Mucosa of descending colon (tissue), 3 donors: ENCODE measurements around the gene EEPD1. TPM values are rescaled to one million over a fixed set of nuclear protein-coding genes. Genes with fewer than 3 reads are reported as not detected.

Experiments
- ATAC-seq: fragments of 200-7000 bp; cut with Tn5 transposase; one replicate; pipeline ENCODE4 v1.9.1; 2020; ENCODE audit warnings: mild to moderate bottlenecking, moderate library complexity
- DNase-seq, 3 donors: peaks; one replicate each; pipeline ENCODE4 v3.0.0-alpha.2; 2020
- H3K36me3 ChIP-seq: fragments of 200-600 bp; one replicate; pipeline ENCODE4 v1.8.0; 2021; ENCODE audit warnings: low read depth, mild to moderate bottlenecking
- H3K4me1 ChIP-seq: fragments of 200-600 bp; one replicate; pipeline ENCODE4 v1.8.0; 2021; ENCODE audit warnings: low read depth, mild to moderate bottlenecking
- H3K4me3 ChIP-seq: fragments of 200-600 bp; one replicate; pipeline ENCODE4 v1.8.0; 2021; ENCODE audit warnings: mild to moderate bottlenecking
- H3K9me3 ChIP-seq: fragments of 200-600 bp; one replicate; pipeline ENCODE4 v1.8.0; 2021; ENCODE audit warnings: mild to moderate bottlenecking
- intact Hi-C, 2 donors: fragments of 100-400 bp; cut with DNase I in 1 of 2; cut with micrococcal nuclease in 1 of 2; formaldehyde crosslinking; loops; one replicate each; pipeline versions ENCODE4 v1.11.0 to v1.11.1; 2022; cut with DNase I, micrococcal nuclease
- total RNA-seq, 3 donors: library from RNA; stranded (reverse); fragmentation: NEBNext Ultra II Directional in 2 of 3; extraction: Animal tissue kit (Norgen Biotek cat#: 25700) in 2 of 3; gene quantifications; one replicate each; pipeline versions ENCODE4 v1.2.1 to v1.2.4, GENCODE V29; 2021 to 2023
- TF ChIP-seq, protein P1 (sequence below): fragments of 200-600 bp; IDR thresholded peaks from one replicate; pipeline ENCODE4 v1.8.0; 2022; ENCODE audit warnings: antibody characterized with exemption, mild to moderate bottlenecking
- donor health status: DM: no; HTN: no; CAD: no; lungs with moderate emphysema.
- donor health status: DM: no; HTN: no; CAD: no.
- donor health status: DM: no; HTN: yes; CAD: no.

Gene EEPD1
- total RNA-seq, 3 donors from 2014 or later: 9.9 to 16.8 (median 16.3) TPM

DNA sequence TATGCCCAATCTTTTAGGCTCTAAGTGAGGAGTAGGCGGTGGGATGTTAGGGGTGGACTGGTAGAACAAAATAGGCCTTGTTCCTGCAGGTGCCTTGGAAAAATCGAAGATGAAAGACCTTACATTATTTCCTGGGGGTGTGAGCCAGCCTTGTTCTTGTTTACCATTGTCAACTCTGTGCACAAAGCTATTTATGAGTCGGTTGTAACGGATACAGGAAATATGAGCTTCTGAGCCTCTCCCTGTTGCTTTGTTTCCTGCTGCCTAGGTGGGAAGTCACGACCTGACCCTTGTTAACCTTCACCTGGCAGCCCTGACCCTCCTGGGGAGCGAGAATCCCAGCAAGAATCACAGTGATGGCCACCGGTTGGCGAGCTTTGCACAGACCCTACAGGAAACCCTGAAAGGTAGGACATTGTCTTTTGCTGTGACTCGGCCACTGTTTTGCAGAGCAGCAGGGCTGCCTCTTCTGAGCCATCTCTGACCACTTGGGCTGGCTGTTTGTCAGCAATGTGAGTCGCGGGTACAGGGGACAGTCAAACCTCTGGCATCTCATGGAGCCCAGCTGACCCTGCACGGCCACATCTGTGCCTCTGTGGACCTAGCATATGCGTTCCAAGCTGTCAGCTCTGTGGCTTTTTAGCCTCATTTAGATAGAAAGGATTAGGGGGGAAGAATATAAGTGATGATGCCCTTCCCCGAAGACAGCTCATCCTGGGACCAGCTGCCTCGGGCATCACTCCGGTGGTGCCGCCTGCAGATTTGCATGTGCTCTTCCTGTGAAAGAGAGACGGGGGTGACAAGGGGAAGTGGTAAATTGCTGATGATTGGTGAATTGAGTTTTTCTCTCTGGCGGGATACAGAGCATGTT, 134.6 kb downstream of the EEPD1 start:
- TF ChIP-seq, protein P1, sequence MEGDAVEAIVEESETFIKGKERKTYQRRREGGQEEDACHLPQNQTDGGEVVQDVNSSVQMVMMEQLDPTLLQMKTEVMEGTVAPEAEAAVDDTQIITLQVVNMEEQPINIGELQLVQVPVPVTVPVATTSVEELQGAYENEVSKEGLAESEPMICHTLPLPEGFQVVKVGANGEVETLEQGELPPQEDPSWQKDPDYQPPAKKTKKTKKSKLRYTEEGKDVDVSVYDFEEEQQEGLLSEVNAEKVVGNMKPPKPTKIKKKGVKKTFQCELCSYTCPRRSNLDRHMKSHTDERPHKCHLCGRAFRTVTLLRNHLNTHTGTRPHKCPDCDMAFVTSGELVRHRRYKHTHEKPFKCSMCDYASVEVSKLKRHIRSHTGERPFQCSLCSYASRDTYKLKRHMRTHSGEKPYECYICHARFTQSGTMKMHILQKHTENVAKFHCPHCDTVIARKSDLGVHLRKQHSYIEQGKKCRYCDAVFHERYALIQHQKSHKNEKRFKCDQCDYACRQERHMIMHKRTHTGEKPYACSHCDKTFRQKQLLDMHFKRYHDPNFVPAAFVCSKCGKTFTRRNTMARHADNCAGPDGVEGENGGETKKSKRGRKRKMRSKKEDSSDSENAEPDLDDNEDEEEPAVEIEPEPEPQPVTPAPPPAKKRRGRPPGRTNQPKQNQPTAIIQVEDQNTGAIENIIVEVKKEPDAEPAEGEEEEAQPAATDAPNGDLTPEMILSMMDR: no peak
- Histone ChIP-seq H3K9me3 (no peaks in the 10 kb centered on the region), H3K4me3 (no peak overlapping the region), H3K36me3 (no peaks in the 10 kb centered on the region), H3K4me1 (peaks cover 36% of the 10 kb centered on the region)
- peak; percentile 57 to 61 (median 61) for DNase-seq
- intact Hi-C loops: no loop called here
- ATAC-seq: peak; percentile 72

DNA sequence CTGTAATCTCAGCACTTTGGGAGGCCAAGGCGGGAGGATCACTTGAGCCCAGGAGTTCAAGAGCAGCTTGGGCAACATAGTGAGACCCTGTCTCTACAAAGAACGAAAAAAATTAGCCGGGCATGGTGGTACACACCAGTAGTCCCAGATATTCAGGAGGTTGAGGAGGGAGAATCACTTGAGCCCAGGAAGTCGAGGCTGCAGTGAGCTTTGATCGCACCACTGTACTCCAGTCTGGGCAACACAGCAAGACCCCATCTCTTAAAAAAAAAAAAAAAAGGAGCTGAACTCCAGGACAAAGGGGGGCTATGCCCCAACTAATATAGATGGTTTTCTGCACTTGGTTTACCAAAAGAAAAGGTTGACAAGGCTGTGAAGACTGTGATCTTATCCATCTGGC, 135.4 kb downstream of the EEPD1 start:
- intact Hi-C loops: no loop called here
- Histone ChIP-seq H3K36me3 (no peaks in the 10 kb centered on the region), H3K4me1 (peaks cover 40% of the 10 kb centered on the region), H3K4me3 (no peak overlapping the region), H3K9me3 (no peaks in the 10 kb centered on the region)
- TF ChIP-seq, protein P1: no peak
- no peak for DNase-seq
- ATAC-seq: no peak

DNA sequence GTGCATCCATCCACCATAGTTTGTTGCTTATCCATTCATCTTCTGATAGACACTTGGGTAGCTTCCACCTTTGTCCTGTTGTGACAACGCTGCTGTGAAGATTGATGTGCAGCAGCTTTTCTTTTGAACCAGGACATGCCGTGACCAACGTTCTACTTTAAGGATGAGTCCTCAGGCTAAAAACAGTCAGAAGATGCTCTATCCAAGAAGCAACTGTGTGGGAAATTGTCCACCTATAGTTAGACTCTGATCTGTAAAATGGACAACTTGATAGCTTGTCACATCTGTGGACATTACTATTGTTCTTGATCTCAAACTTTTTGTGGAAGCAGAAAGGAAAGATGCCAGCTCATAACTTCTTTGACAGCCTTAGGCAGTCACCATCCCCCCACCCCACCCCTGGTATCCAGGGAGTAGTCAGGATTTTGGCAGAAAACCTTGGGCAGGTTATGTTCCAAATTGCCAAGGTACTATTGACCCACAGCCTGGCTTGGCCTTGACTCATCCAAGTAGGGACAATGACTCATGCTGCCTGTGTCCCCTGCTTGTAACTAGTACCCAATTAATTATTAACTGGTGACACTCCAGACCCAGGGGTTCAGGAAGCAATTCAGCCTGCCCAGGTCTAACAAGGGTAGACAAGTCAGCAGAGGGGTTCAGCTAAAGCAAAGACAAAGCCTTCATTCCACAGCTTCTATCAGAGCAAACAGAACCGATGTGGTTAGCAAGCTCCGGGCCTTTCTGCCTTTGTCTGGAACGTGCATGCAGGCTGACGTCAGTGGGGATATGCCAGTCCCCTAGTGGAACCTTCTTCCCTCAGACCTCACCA, 137.0 kb downstream of the EEPD1 start:
- no peaks in the 10 kb centered on the region for H3K36me3 ChIP-seq
- no peaks in the 10 kb centered on the region for H3K9me3 ChIP-seq
- TF ChIP-seq, protein P1: no peak
- peak in 1 of 3 donors; percentile 46 for DNase-seq
- intact Hi-C loops: loop anchor here in 1 of 2 donors (5.0 kb wide), 1 partner anchor 303 kb away; no protein-coding TSS in a partner anchor
- H3K4me3 ChIP-seq: no peak overlapping the region
- ATAC-seq: peak; percentile 69
- H3K4me1 ChIP-seq: peaks cover 40% of the 10 kb centered on the region

DNA sequence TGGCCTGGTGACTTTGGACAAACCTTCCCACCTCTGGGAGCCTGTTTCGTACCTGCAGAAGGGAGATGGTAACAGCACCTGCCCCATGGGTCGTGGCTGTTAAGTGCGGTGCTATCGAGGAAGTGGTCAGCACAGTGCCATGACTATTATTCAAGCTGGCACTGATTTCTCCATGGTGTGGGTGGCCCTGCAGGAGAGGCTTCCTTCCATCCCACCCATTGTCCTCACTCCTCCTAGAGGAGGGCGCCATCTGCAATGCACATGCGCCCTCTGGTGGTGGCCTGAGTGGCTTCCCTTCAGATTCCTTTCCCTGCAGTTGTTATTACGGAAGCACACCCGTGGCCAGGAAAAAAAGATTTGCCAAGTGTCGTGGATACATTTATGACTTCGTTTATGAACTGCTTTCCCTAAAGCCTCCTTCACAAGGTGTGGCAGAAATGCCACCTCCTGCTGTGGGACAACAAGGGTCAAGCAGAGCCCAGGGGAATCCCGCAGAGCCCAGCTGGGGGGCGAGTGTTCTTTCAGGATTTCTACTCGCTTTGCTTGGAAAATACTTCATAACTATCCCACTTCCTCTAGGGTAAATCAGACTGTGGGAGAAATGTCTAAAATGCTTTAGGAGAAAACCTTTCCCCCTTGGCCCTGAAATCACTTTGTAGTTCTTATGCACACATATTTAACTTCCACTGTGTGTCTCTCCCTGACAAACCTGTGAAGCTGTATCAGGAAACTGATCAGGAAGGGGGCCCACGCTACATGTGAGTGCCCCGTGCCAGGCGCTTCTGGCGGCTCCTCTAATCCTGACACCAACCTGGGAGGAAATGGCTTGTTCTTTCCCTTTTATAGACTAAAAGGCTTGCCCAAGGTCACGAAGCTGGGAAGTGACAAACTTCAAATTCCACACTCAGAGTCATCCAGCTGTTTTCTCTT, 138.6 kb downstream of the EEPD1 start:
- DNase-seq: peak; percentile 87 to 94 (median 90)
- intact Hi-C loops: loop anchor here in 1 of 2 donors (5.0 kb wide), 1 partner anchor 304 kb away; no protein-coding TSS in a partner anchor
- Histone ChIP-seq H3K4me1 (peaks cover 35% of the 10 kb centered on the region), H3K4me3 (no peak overlapping the region), H3K9me3 (no peaks in the 10 kb centered on the region), H3K36me3 (no peaks in the 10 kb centered on the region)
- peak; percentile 83 for ATAC-seq
- TF ChIP-seq, protein P1: peak; percentile 85

DNA sequence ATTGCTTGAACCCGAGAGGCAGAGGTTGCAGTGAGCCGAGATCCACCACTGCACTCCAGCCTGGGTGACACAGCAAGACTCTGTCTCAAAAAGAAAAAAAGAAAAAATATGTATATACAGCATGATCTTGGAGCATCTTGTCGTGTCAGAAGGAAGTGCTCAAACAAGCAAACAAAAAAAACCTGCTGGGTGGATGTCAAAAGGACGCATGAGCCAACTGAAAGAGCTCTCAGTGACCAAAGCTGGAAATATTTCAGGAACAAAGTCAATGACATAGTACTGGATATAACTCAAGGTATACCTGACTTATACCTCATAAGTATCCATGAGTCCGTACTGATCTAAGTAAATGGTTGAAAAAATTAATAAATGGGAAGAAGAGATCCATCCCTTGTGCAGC, 142.0 kb downstream of the EEPD1 start:
- TF ChIP-seq, protein P1: no peak
- peaks cover 18% of the 10 kb centered on the region for H3K4me1 ChIP-seq
- ATAC-seq (no peak), DNase-seq (no peak)
- no peaks in the 10 kb centered on the region for H3K36me3 ChIP-seq
- no peaks in the 10 kb centered on the region for H3K9me3 ChIP-seq
- intact Hi-C loops: no loop called here
- H3K4me3 ChIP-seq: no peak overlapping the region
